Trophoblast cell (in vitro differentiated cells and primary cell): ENCODE measurements around the gene THAP5.
A peak's percentile ranks its signal among the peaks of the same experiment; 100 is the strongest.

ENCODE experiments used
- DNase-seq, 2 donors: peaks; one replicate each; pipeline ENCODE4 v3.0.0-alpha.2; 2016
- H2AFZ ChIP-seq: 2 replicates; pipeline ENCODE4 v1.6.1; 2013; ENCODE audit warnings: low read length, moderate library complexity, mild to moderate bottlenecking; ENCODE audit not compliant: insufficient read depth, poor library complexity
- H2AK5ac ChIP-seq: 2 replicates; pipeline ENCODE4 v1.6.1; 2013; ENCODE audit warnings: mild to moderate bottlenecking, low read length
- H2BK120ac ChIP-seq: 2 replicates; pipeline ENCODE4 v1.6.1; 2013; ENCODE audit warnings: low read length, mild to moderate bottlenecking, moderate library complexity; ENCODE audit not compliant: insufficient read depth, poor library complexity
- H2BK12ac ChIP-seq: 2 replicates; pipeline ENCODE4 v1.6.1; 2013; ENCODE audit warnings: mild to moderate bottlenecking, low read length, moderate library complexity
- H2BK5ac ChIP-seq: 2 replicates; pipeline ENCODE4 v1.6.1; 2013; ENCODE audit warnings: low read length, low read depth, moderate library complexity, mild to moderate bottlenecking; ENCODE audit not compliant: poor library complexity
- H3K14ac ChIP-seq: 2 replicates; pipeline ENCODE4 v1.6.1; 2013; ENCODE audit warnings: mild to moderate bottlenecking, low read length
- H3K18ac ChIP-seq: 2 replicates; pipeline ENCODE4 v1.6.1; 2013; ENCODE audit warnings: mild to moderate bottlenecking, low read length
- H3K23ac ChIP-seq: 2 replicates; pipeline ENCODE4 v1.6.1; 2013; ENCODE audit warnings: low read length
- H3K27ac ChIP-seq: 2 replicates; pipeline ENCODE4 v1.5.1; 2013; ENCODE audit warnings: low read depth, mild to moderate bottlenecking, inconsistent platforms, low read length, moderate library complexity
- H3K27me3 ChIP-seq: 2 replicates; pipeline ENCODE4 v1.6.1; 2013; ENCODE audit warnings: inconsistent platforms, mild to moderate bottlenecking, low read length, moderate library complexity; ENCODE audit not compliant: insufficient read depth
- H3K36me3 ChIP-seq, 2 experiments: 1 replicate in 1 of 2; 2 replicates in 1 of 2; pipeline ENCODE4 v1.6.1; 2013; ENCODE audit warnings: low read length in 2 of 2, mild to moderate bottlenecking in 2 of 2, moderate library complexity in 1 of 2; ENCODE audit not compliant: insufficient read depth in 2 of 2, control insufficient read depth in 1 of 2
- H3K4ac ChIP-seq: 2 replicates; pipeline ENCODE4 v1.6.1; 2013; ENCODE audit warnings: low read depth, mild to moderate bottlenecking, low read length, moderate library complexity
- H3K4me1 ChIP-seq, 2 experiments: 1 replicate in 1 of 2; 2 replicates in 1 of 2; pipeline ENCODE4 v1.6.1; 2013; ENCODE audit warnings: low read length in 2 of 2, mild to moderate bottlenecking in 2 of 2, moderate library complexity in 1 of 2; ENCODE audit not compliant: insufficient read depth in 2 of 2, control insufficient read depth in 1 of 2
- H3K4me2 ChIP-seq: 2 replicates; pipeline ENCODE4 v1.6.1; 2013; ENCODE audit warnings: inconsistent platforms, mild to moderate bottlenecking, low read length, moderate library complexity
- H3K4me3 ChIP-seq: 2 replicates; pipeline ENCODE4 v1.5.1; 2013; ENCODE audit warnings: mild to moderate bottlenecking, low read depth, low read length, inconsistent platforms
- H3K79me1 ChIP-seq: one replicate; pipeline ENCODE4 v1.6.1; 2013; ENCODE audit warnings: low read length
- H3K79me2 ChIP-seq: 2 replicates; pipeline ENCODE4 v1.6.1; 2013; ENCODE audit warnings: low read length, mild to moderate bottlenecking; ENCODE audit not compliant: control insufficient read depth, insufficient read depth, poor library complexity
- H3K9ac ChIP-seq: 2 replicates; pipeline ENCODE4 v1.6.1; 2013; ENCODE audit warnings: mild to moderate bottlenecking, low read length
- H3K9me3 ChIP-seq: 2 replicates; pipeline ENCODE4 v1.6.1; 2013; ENCODE audit warnings: low read depth, mild to moderate bottlenecking, control low read depth, inconsistent platforms, low read length; ENCODE audit not compliant: insufficient read depth
- H4K12ac ChIP-seq: 2 replicates; pipeline ENCODE4 v1.6.1; 2013; ENCODE audit warnings: low read depth, mild to moderate bottlenecking, low read length, moderate library complexity
- H4K8ac ChIP-seq: 2 replicates; pipeline ENCODE4 v1.6.1; 2013; ENCODE audit warnings: low read depth, mild to moderate bottlenecking, low read length, moderate library complexity
- H4K91ac ChIP-seq: one replicate; pipeline ENCODE4 v1.6.1; 2013; ENCODE audit warnings: low read depth, mild to moderate bottlenecking, low read length, moderate library complexity
- WGBS: extraction: QIAGEN DNeasy Blood & Tissue Kit; methylation state at CpG from one replicate; pipeline ENCODE4 v1.1.7; 2013; ENCODE audit warnings: missing lambda C conversion rate; ENCODE audit not compliant: insufficient read length, insufficient coverage; ENCODE audit errors: extremely low coverage; 5-methylcytosine and 5-hydroxymethylcytosine counted together

THAP5 gene

GRCh38 chr7:108528183-108528712, 41.3 kb downstream of the THAP5 start:
- H3K27ac ChIP-seq: no peak overlapping the region
- no peaks in the 10 kb centered on the region for H3K36me3 ChIP-seq
- no peak overlapping the region for H2BK120ac ChIP-seq
- H2AK5ac ChIP-seq: no peak overlapping the region
- H2BK5ac ChIP-seq: peak overlapping the region; percentile 37
- H2AFZ ChIP-seq: no peak overlapping the region
- H3K9ac ChIP-seq: no peak overlapping the region
- H2BK12ac ChIP-seq: no peak overlapping the region
- WGBS: no CpG with 5 or more reads among the region's 6 CpGs
- H3K79me2 ChIP-seq: peaks cover 3% of the 10 kb centered on the region
- no peak overlapping the region for H4K12ac ChIP-seq
- H3K4ac ChIP-seq: no peak overlapping the region
- H3K27me3 ChIP-seq: no peaks in the 10 kb centered on the region
- no peak overlapping the region for H3K14ac ChIP-seq
- peaks cover 4% of the 10 kb centered on the region for H3K79me1 ChIP-seq
- H3K4me1 ChIP-seq: peaks cover 4 to 7% of the 10 kb centered on the region in 2 experiments
- H4K8ac ChIP-seq: peak overlapping the region; percentile 62
- H3K4me2 ChIP-seq: no peak overlapping the region
- H3K9me3 ChIP-seq: no peaks in the 10 kb centered on the region
- H3K4me3 ChIP-seq: no peak overlapping the region
- peak; percentile 22 to 68 for DNase-seq
- no peak overlapping the region for H3K23ac ChIP-seq
- no peak overlapping the region for H3K18ac ChIP-seq
- H4K91ac ChIP-seq: no peak overlapping the region

- H4K8ac ChIP-seq: peak overlapping the region; percentile 72
- no peak overlapping the region for H3K18ac ChIP-seq
- H3K4me1 ChIP-seq: peaks cover 4 to 8% of the 10 kb centered on the region in 2 experiments
- H3K4ac ChIP-seq: no peak overlapping the region
- no peak for DNase-seq
- no peaks in the 10 kb centered on the region for H3K9me3 ChIP-seq
- H3K23ac ChIP-seq: no peak overlapping the region
- no peak overlapping the region for H2BK120ac ChIP-seq
- no peaks in the 10 kb centered on the region for H3K27me3 ChIP-seq
- WGBS: no CpG with 5 or more reads among the region's 3 CpGs
- no peak overlapping the region for H3K14ac ChIP-seq
- H2BK12ac ChIP-seq: no peak overlapping the region
- no peak overlapping the region for H2AK5ac ChIP-seq
- peaks cover 6% of the 10 kb centered on the region for H3K79me2 ChIP-seq
- H2BK5ac ChIP-seq: no peak overlapping the region
- peak overlapping the region; percentile 23 for H3K9ac ChIP-seq
- peak overlapping the region; percentile 44 for H4K91ac ChIP-seq
- H3K36me3 ChIP-seq: no peaks in the 10 kb centered on the region
- H3K4me3 ChIP-seq: peak overlapping the region; percentile 95
- peak overlapping the region; percentile 73 for H3K4me2 ChIP-seq
- peak overlapping the region; percentile 60 for H4K12ac ChIP-seq
- H3K27ac ChIP-seq: peak overlapping the region; percentile 63
- peaks cover 4% of the 10 kb centered on the region for H3K79me1 ChIP-seq
- no peak overlapping the region for H2AFZ ChIP-seq
Observed at GRCh38 chr7:108526768-108527017, 42.8 kb downstream of the THAP5 start.

GRCh38 chr7:108525985-108526767, 43.3 kb downstream of the THAP5 start, which contains the start of gene PNPLA8:
Gene PNPLA8 (minus strand): TSS chr7:108526135. CDS start chr7:108515491, 10,644 bp downstream.
- H3K79me1 ChIP-seq: peaks cover 4% of the 10 kb centered on the region
- H3K23ac ChIP-seq: no peak within 1 kb of the TSS
- H3K36me3 ChIP-seq: no peaks in the 10 kb centered on the region
- no CpG with 5 or more reads among the region's 64 CpGs for WGBS
- H2AFZ ChIP-seq: peak within 1 kb of the TSS; percentile 64
- DNase-seq: peak; percentile 100
- H3K27me3 ChIP-seq: no peaks in the 10 kb centered on the region
- H4K91ac ChIP-seq: peak within 1 kb of the TSS; percentile 65
- peak within 1 kb of the TSS; percentile 53 for H2BK5ac ChIP-seq
- H3K18ac ChIP-seq: peak within 1 kb of the TSS; percentile 64
- no peak within 1 kb of the TSS for H2BK12ac ChIP-seq
- H3K4me1 ChIP-seq: peaks cover 4 to 8% of the 10 kb centered on the region in 2 experiments
- H3K4me2 ChIP-seq: peak within 1 kb of the TSS; percentile 74
- H3K79me2 ChIP-seq: peaks cover 6% of the 10 kb centered on the region
- H3K4me3 ChIP-seq: peak within 1 kb of the TSS; percentile 95
- no peak within 1 kb of the TSS for H3K4ac ChIP-seq
- H3K14ac ChIP-seq: peak within 1 kb of the TSS; percentile 41
- H3K9me3 ChIP-seq: no peaks in the 10 kb centered on the region
- peak within 1 kb of the TSS; percentile 60 for H4K12ac ChIP-seq
- peak within 1 kb of the TSS; percentile 78 for H3K9ac ChIP-seq
- no peak within 1 kb of the TSS for H2AK5ac ChIP-seq
- H2BK120ac ChIP-seq: peak within 1 kb of the TSS; percentile 27
- peak within 1 kb of the TSS; percentile 85 for H4K8ac ChIP-seq
- peak within 1 kb of the TSS; percentile 91 for H3K27ac ChIP-seq

- H3K79me1 ChIP-seq: peaks cover 4% of the 10 kb centered on the region
- H4K12ac ChIP-seq: no peak overlapping the region
- WGBS: no CpG with 5 or more reads among the region's 22 CpGs
- peak overlapping the region; percentile 27 for H2BK120ac ChIP-seq
- H3K23ac ChIP-seq: no peak overlapping the region
- peak overlapping the region; percentile 85 for H4K8ac ChIP-seq
- no peak overlapping the region for H2BK12ac ChIP-seq
- peak; percentile 74 to 89 for DNase-seq
- H3K4me2 ChIP-seq: peak overlapping the region; percentile 74
- H3K4ac ChIP-seq: no peak overlapping the region
- no peaks in the 10 kb centered on the region for H3K27me3 ChIP-seq
- peak overlapping the region; percentile 78 for H3K9ac ChIP-seq
- H3K79me2 ChIP-seq: peaks cover 6% of the 10 kb centered on the region
- peak overlapping the region; percentile 91 for H3K27ac ChIP-seq
- no peaks in the 10 kb centered on the region for H3K36me3 ChIP-seq
- H3K4me3 ChIP-seq: peak overlapping the region; percentile 95
- H2AFZ ChIP-seq: peak overlapping the region; percentile 64
- peak overlapping the region; percentile 64 for H3K18ac ChIP-seq
- peak overlapping the region; percentile 65 for H4K91ac ChIP-seq
- peak overlapping the region; percentile 41 for H3K14ac ChIP-seq
- H3K4me1 ChIP-seq: peaks cover 4 to 8% of the 10 kb centered on the region in 2 experiments
- peak overlapping the region; percentile 53 for H2BK5ac ChIP-seq
- no peaks in the 10 kb centered on the region for H3K9me3 ChIP-seq
- H2AK5ac ChIP-seq: no peak overlapping the region
Observed at GRCh38 chr7:108525327-108525984, 44.0 kb downstream of the THAP5 start.
